Natural killer cell (primary cell): ENCODE results near the gene CD209. TPM values are rescaled to one million over a fixed set of nuclear protein-coding genes. Genes with fewer than 3 reads are reported as not detected.

Experiments used
- ATAC-seq, 3 donors: fragments of 150-1000 bp in 2 of 3; fragments of 200-7000 bp in 1 of 3; cut with Tn5 transposase; 1 replicate in 1 of 3; 2 replicates in 2 of 3; pipeline ENCODE4 v1.10.0; 2021; ENCODE audit warnings: mild to moderate bottlenecking in 2 of 3, moderate library complexity in 2 of 3
- DNase-seq, 2 donors: peaks; one replicate each; pipeline versions ENCODE4 v3.0.0 to v3.0.0-alpha.2; 2013 to 2021; ENCODE audit warnings: mixed read lengths in 1 of 2
- H3K27ac ChIP-seq: one replicate; pipeline ENCODE4 v1.5.1; 2013; ENCODE audit warnings: mild to moderate bottlenecking, low read length
- H3K27me3 ChIP-seq: one replicate; pipeline ENCODE4 v1.6.1; 2013; ENCODE audit warnings: low read length; ENCODE audit not compliant: control insufficient read depth, insufficient read depth
- H3K36me3 ChIP-seq: one replicate; pipeline ENCODE4 v1.6.1; 2013; ENCODE audit warnings: low read length; ENCODE audit not compliant: control insufficient read depth, insufficient read depth
- H3K4me1 ChIP-seq: one replicate; pipeline ENCODE4 v1.6.1; 2013; ENCODE audit warnings: low read length; ENCODE audit not compliant: control insufficient read depth, insufficient read depth
- H3K4me3 ChIP-seq: one replicate; pipeline ENCODE4 v1.5.1; 2013; ENCODE audit warnings: low read length
- H3K9me3 ChIP-seq: one replicate; pipeline ENCODE4 v1.6.1; 2013; ENCODE audit warnings: low read length; ENCODE audit not compliant: control insufficient read depth, insufficient read depth
- H3K27ac Mint-ChIP-seq, 2 donors: one replicate each; pipeline ENCODE4 v1.8.0; 2022; ENCODE audit warnings: mild to moderate bottlenecking in 2 of 2, mixed read lengths in 2 of 2, moderate library complexity in 1 of 2
- H3K27me3 Mint-ChIP-seq, 2 donors: one replicate each; pipeline ENCODE4 v1.8.0; 2022; ENCODE audit warnings: low read depth in 2 of 2, mixed read lengths in 2 of 2
- H3K36me3 Mint-ChIP-seq: one replicate; pipeline ENCODE4 v1.8.0; 2022; ENCODE audit warnings: mixed read lengths
- H3K4me1 Mint-ChIP-seq, 2 donors: one replicate each; pipeline ENCODE4 v1.8.0; 2022; ENCODE audit warnings: mixed read lengths in 2 of 2
- H3K4me3 Mint-ChIP-seq: one replicate; pipeline ENCODE4 v1.8.0; 2022; ENCODE audit warnings: mild to moderate bottlenecking, moderate library complexity, mixed read lengths
- H3K9me3 Mint-ChIP-seq, 2 donors: one replicate each; pipeline ENCODE4 v1.8.0; 2022; ENCODE audit warnings: mixed read lengths in 2 of 2
- WGBS: methylation state at CpG from one replicate; pipeline ENCODE4 v1.1.7; 2013; ENCODE audit warnings: missing lambda C conversion rate; ENCODE audit not compliant: insufficient coverage; 5-methylcytosine and 5-hydroxymethylcytosine counted together
- intact Hi-C: fragments of 100-400 bp; cut with micrococcal nuclease; formaldehyde crosslinking; loops from one replicate; pipeline ENCODE4 v1.14.2; 2022
- total RNA-seq, 4 donors: library from RNA; stranded (reverse); fragments of 120-200 nt in 1 of 4; gene quantifications; one replicate each; pipeline versions ENCODE4 v1.2.3 to v1.2.4, GENCODE V29; 2013 to 2022
- TF ChIP-seq, protein P1 (sequence below): fragments of 200-600 bp; IDR thresholded peaks from one replicate; pipeline ENCODE4 v1.8.0; 2022; ENCODE audit warnings: antibody characterized with exemption

Gene CD209
- total RNA-seq, 3 donors from 2014 or later (not counting 1 experiment from before 2014, with no cell fraction given): 0.10 TPM; not detected in 2

DNA sequence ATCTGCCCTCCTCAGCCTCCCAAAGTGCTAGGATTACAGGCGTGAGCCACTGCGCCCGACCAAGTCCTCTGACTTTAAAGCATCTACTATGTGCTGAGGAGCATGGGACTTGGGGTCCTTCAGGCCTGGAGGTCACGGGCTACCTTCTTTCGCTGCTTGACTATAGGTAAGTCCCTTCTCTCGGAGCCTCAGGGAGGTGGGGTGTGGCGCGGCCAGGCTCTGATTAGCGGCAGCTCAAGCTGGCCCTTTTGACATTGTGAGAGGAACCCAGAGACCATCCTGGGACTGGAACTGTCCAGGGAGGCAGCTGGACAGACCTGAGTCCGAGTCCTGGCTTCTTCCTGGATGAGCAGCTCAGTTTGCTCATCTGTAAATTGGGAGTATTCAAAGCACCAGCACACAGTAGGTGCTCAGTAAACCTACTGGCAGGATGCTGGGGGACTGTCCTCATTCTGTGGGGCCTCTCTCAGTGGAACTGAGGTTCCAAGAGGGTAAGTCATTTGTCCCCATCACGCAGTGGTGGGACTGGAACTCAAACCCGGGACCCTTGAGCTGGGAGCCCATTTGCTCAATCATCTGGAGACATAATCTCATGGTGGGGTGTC is 46.2 kb downstream of the CD209 start:
- H3K4me1 ChIP-seq: peaks cover 50% of the 10 kb centered on the region
- peaks cover 8 to 9% of the 10 kb centered on the region in 2 donors for H3K4me1 Mint-ChIP-seq
- no peaks in the 10 kb centered on the region for H3K9me3 Mint-ChIP-seq
- no peaks in the 10 kb centered on the region for H3K36me3 ChIP-seq
- TF ChIP-seq, protein P1, sequence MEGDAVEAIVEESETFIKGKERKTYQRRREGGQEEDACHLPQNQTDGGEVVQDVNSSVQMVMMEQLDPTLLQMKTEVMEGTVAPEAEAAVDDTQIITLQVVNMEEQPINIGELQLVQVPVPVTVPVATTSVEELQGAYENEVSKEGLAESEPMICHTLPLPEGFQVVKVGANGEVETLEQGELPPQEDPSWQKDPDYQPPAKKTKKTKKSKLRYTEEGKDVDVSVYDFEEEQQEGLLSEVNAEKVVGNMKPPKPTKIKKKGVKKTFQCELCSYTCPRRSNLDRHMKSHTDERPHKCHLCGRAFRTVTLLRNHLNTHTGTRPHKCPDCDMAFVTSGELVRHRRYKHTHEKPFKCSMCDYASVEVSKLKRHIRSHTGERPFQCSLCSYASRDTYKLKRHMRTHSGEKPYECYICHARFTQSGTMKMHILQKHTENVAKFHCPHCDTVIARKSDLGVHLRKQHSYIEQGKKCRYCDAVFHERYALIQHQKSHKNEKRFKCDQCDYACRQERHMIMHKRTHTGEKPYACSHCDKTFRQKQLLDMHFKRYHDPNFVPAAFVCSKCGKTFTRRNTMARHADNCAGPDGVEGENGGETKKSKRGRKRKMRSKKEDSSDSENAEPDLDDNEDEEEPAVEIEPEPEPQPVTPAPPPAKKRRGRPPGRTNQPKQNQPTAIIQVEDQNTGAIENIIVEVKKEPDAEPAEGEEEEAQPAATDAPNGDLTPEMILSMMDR: no peak
- H3K27ac Mint-ChIP-seq: no peak overlapping the region
- peaks cover 13 to 21% of the 10 kb centered on the region in 2 donors for H3K27me3 Mint-ChIP-seq
- WGBS: 94% methylated on average over 12 of the region's 12 CpGs
- ATAC-seq (no peak), DNase-seq (no peak)
- H3K27ac ChIP-seq: peak overlapping the region; percentile 68
- peak overlapping the region; percentile 38 for H3K4me3 ChIP-seq
- no peaks in the 10 kb centered on the region for H3K36me3 Mint-ChIP-seq
- H3K9me3 ChIP-seq: no peaks in the 10 kb centered on the region
- no peak overlapping the region for H3K4me3 Mint-ChIP-seq
- intact Hi-C loops: no loop called here
- no peaks in the 10 kb centered on the region for H3K27me3 ChIP-seq

DNA sequence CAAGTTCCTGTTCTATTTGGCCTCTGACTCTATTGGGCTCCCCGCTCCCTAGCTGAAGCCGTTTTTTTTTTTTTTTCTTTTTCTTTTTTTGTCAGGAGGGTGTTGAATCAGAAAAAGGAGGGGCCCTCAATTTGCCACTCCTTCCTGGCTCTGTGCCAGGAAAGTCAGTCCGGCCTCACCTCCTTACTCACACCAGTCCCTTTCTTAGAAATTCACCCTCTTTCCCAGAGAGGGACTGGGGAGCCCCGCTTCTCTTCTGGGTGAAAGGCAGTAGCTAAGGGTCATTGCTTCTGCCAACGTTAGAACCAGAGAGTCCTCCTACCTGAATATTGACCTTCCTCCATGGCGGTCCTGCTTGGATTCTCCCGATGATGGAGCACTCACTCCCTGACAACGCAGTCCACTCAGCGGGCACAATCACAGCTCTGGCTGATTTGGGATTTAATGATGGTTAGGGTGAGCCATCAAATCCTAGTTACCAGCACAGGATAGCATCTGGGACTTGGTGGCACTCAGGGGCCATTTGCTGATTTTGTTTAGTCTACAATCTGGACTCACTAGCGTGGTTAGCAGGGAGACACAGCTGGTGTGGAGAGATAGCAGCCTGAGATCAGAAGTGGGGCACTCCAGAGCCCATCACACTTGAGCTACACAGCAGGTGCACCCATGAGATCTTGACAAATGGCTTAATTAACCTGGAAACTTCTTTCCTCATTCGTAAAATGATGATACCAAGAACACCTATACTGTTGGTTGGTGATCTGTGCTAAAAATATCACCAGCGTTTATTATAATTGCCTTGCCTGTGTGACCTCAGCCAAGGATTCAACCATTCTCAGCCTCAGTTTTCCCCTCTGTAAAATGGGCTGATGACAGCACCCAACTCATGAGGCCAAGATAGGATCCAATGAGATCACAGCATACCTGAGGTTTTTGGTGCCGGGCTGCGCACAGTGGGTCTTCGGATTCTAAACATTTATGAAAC is 47.6 kb downstream of the CD209 start:
- H3K27me3 ChIP-seq: no peaks in the 10 kb centered on the region
- intact Hi-C loops: no loop called here
- DNase-seq (no peak), ATAC-seq (no peak)
- WGBS: 67% methylated on average over 13 of the region's 15 CpGs
- H3K4me1 Mint-ChIP-seq: no peaks in the 10 kb centered on the region
- no peaks in the 10 kb centered on the region for H3K36me3 ChIP-seq
- H3K9me3 ChIP-seq: no peaks in the 10 kb centered on the region
- no peak overlapping the region for H3K4me3 Mint-ChIP-seq
- H3K36me3 Mint-ChIP-seq: no peaks in the 10 kb centered on the region
- peak overlapping the region in 1 of 2 donors; percentile 52 for H3K27ac Mint-ChIP-seq
- no peaks in the 10 kb centered on the region for H3K9me3 Mint-ChIP-seq
- H3K27ac ChIP-seq: no peak overlapping the region
- H3K4me1 ChIP-seq: peaks cover 40% of the 10 kb centered on the region
- no peak overlapping the region for H3K4me3 ChIP-seq
- TF ChIP-seq, protein P1: no peak
- peaks cover 13 to 21% of the 10 kb centered on the region in 2 donors for H3K27me3 Mint-ChIP-seq

DNA sequence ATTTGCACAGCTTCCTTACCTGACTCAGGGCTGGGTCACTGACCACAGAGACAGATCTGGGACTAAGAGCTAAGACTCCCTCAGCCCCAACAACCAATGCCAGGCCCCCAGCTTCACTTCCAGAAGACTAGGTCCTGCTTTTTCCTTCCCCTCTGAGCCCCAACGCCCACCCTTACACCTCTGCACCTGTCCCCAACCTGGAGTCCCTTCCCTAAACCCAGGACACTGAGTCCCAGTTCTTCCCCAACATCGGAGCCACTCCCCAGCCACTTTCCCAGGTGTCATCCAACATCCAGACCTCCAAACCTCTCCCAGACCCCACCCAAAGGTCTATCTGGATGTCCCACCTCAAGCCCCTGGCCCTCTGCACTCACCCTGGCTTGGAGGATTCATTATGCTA is 48.3 kb downstream of the CD209 start:
- no peak for ATAC-seq

More for the DNA sequence above, 48.3 kb downstream of the CD209 start:
- peaks cover 40% of the 10 kb centered on the region for H3K4me1 ChIP-seq
- Mint-ChIP-seq H3K9me3 (no peaks in the 10 kb centered on the region), H3K27me3 (peaks cover 13 to 21% of the 10 kb centered on the region in 2 donors), H3K4me1 (no peaks in the 10 kb centered on the region), H3K4me3 (no peak overlapping the region), H3K27ac (peak overlapping the region in 1 of 2 donors; percentile 52), H3K36me3 (no peaks in the 10 kb centered on the region)
- H3K9me3 ChIP-seq: no peaks in the 10 kb centered on the region
- no peaks in the 10 kb centered on the region for H3K27me3 ChIP-seq
- no peak overlapping the region for H3K27ac ChIP-seq
- intact Hi-C loops: no loop called here
- H3K4me3 ChIP-seq: no peak overlapping the region
- no peak for DNase-seq
- TF ChIP-seq, protein P1: no peak
- no peaks in the 10 kb centered on the region for H3K36me3 ChIP-seq
- 55% methylated on average over 2 of the region's 2 CpGs for WGBS
